ENCODE results near the gene SGCE.

The SGCE gene

GRCh38 chr7:94665426-94665825, 9.5 kb upstream of the SGCE start:
- no peak overlapping the region for H3K4me3 ChIP-seq (ENCODE audit: low read length in 2 of 2)
- H3K4me2 ChIP-seq (ENCODE audit: insufficient read depth, low read length, poor library complexity, severe bottlenecking), result no peak overlapping the region
- H2BK5ac ChIP-seq (ENCODE audit: low read length), result no peak overlapping the region
- peaks cover 6% of the 10 kb centered on the region for H3K79me1 ChIP-seq (ENCODE audit: low read depth, low read length)
- no peak for DNase-seq (ENCODE audit: low spot score)
- no peak overlapping the region for H3K18ac ChIP-seq (ENCODE audit: low read length)
- no peak overlapping the region for H2BK120ac ChIP-seq (ENCODE audit: low read depth, low read length)
- no peak overlapping the region for H3K14ac ChIP-seq (ENCODE audit: low read length)
- H3K23ac ChIP-seq (ENCODE audit: low read depth, low read length, poor library complexity), result no peak overlapping the region
- H3K4me1 ChIP-seq (ENCODE audit: control insufficient read depth in 2 of 2, insufficient read depth in 1 of 2, low read depth in 1 of 2, low read length in 2 of 2), result peaks cover 0 to 6% of the 10 kb centered on the region in 2 donors
- H3K9me3 ChIP-seq (replicated peaks in 1 of 2; ENCODE audit: control insufficient read depth in 2 of 2, insufficient read depth in 1 of 2, low read depth in 1 of 2, low read length in 2 of 2), result peaks cover 16 to 44% of the 10 kb centered on the region in 2 donors
- H2BK15ac ChIP-seq (ENCODE audit: low read length), result no peak overlapping the region
- H4K91ac ChIP-seq (ENCODE audit: low read depth, low read length, poor library complexity), result no peak overlapping the region
- no peak overlapping the region for H3K9ac ChIP-seq (ENCODE audit: low read depth, low read length, poor library complexity)
- peaks cover 22 to 75% of the 10 kb centered on the region in 2 donors for H3K36me3 ChIP-seq (replicated peaks in 1 of 2; ENCODE audit: control insufficient read depth in 2 of 2, insufficient read depth in 2 of 2, low read length in 2 of 2)
- no peak overlapping the region for H2AFZ ChIP-seq (ENCODE audit: low read length)
- H3K27ac ChIP-seq (replicated peaks; ENCODE audit: low read length), result no peak overlapping the region
- no CpG with 5 or more reads among the region's 18 CpGs for WGBS, 2 donors (ENCODE audit: extremely low coverage in 2 of 2, insufficient read length in 2 of 2, insufficient replicate concordance in 1 of 2)
- no peak overlapping the region for H2BK12ac ChIP-seq (ENCODE audit: low read length)
- no peak overlapping the region for H2AK5ac ChIP-seq (ENCODE audit: low read depth, low read length)
- no peak overlapping the region for H4K8ac ChIP-seq (ENCODE audit: low read depth, low read length)
- no peak overlapping the region for H3K4ac ChIP-seq (ENCODE audit: low read length)
- H3K27me3 ChIP-seq (ENCODE audit: control insufficient read depth in 3 of 3, insufficient read depth in 3 of 3, low read depth in 1 of 3, low read length in 3 of 3), result no peaks in the 10 kb centered on the region

DNA sequence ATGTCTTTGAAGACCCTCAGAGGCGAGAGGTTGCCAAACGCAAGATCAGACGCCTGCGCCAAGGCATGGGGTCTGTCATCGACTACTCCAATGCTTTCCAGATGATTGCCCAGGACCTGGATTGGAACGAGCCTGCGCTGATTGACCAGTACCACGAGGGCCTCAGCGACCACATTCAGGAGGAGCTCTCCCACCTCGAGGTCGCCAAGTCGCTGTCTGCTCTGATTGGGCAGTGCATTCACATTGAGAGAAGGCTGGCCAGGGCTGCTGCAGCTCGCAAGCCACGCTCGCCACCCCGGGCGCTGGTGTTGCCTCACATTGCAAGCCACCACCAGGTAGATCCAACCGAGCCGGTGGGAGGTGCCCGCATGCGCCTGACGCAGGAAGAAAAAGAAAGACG, 8.1 kb upstream of the SGCE start:
- H3K4me2 ChIP-seq (ENCODE audit: insufficient read depth, low read length, poor library complexity, severe bottlenecking), result no peak overlapping the region
- no peak overlapping the region for H3K27ac ChIP-seq (replicated peaks; ENCODE audit: low read length)
- peaks cover under 1 to 14% of the 10 kb centered on the region in 2 donors for H3K4me1 ChIP-seq (ENCODE audit: control insufficient read depth in 2 of 2, insufficient read depth in 1 of 2, low read depth in 1 of 2, low read length in 2 of 2)
- no peak overlapping the region for H3K9ac ChIP-seq (ENCODE audit: low read depth, low read length, poor library complexity)
- H3K18ac ChIP-seq (ENCODE audit: low read length), result no peak overlapping the region
- H3K9me3 ChIP-seq (replicated peaks in 1 of 2; ENCODE audit: control insufficient read depth in 2 of 2, insufficient read depth in 1 of 2, low read depth in 1 of 2, low read length in 2 of 2), result peaks cover 16 to 44% of the 10 kb centered on the region in 2 donors
- no peak overlapping the region for H3K23ac ChIP-seq (ENCODE audit: low read depth, low read length, poor library complexity)
- H2BK5ac ChIP-seq (ENCODE audit: low read length), result no peak overlapping the region
- H2BK12ac ChIP-seq (ENCODE audit: low read length), result no peak overlapping the region
- peaks cover 6% of the 10 kb centered on the region for H3K79me1 ChIP-seq (ENCODE audit: low read depth, low read length)
- no peak overlapping the region for H3K14ac ChIP-seq (ENCODE audit: low read length)
- no peak overlapping the region for H4K8ac ChIP-seq (ENCODE audit: low read depth, low read length)
- no peak overlapping the region for H3K4me3 ChIP-seq (ENCODE audit: low read length in 2 of 2)
- no peak overlapping the region for H2BK120ac ChIP-seq (ENCODE audit: low read depth, low read length)
- H3K27me3 ChIP-seq (ENCODE audit: control insufficient read depth in 3 of 3, insufficient read depth in 3 of 3, low read depth in 1 of 3, low read length in 3 of 3), result no peaks in the 10 kb centered on the region
- no peak overlapping the region for H4K91ac ChIP-seq (ENCODE audit: low read depth, low read length, poor library complexity)
- no peak for DNase-seq (ENCODE audit: low spot score)
- no peak overlapping the region for H2AFZ ChIP-seq (ENCODE audit: low read length)
- H2AK5ac ChIP-seq (ENCODE audit: low read depth, low read length), result no peak overlapping the region
- no peak overlapping the region for H2BK15ac ChIP-seq (ENCODE audit: low read length)
- H3K36me3 ChIP-seq (replicated peaks in 1 of 2; ENCODE audit: control insufficient read depth in 2 of 2, insufficient read depth in 2 of 2, low read length in 2 of 2), result peaks cover 22 to 70% of the 10 kb centered on the region in 2 donors
- WGBS, 2 donors (ENCODE audit: extremely low coverage in 2 of 2, insufficient read length in 2 of 2, insufficient replicate concordance in 1 of 2), result no CpG with 5 or more reads among the region's 23 CpGs
- no peak overlapping the region for H3K4ac ChIP-seq (ENCODE audit: low read length)

DNA sequence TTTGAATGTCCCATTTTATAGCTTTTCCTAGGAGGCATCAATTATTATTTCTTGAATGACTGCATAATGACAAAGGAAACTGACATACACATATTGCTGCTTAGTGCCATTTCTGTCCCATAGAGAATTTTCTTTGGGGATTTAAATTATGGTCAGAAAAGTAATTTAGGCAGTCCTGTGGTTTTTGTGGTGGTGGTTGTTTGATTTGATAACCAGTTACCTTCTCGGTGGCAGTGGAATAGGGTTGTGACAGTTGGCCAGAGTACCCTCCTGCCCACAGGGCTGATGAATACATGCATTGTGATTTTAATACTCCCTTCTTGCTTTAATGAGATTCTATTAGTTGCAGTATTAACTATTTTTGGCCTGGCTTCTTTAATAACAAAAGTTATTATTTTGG, 6.6 kb upstream of the SGCE start:
- WGBS, 2 donors (ENCODE audit: extremely low coverage in 2 of 2, insufficient read length in 2 of 2, insufficient replicate concordance in 1 of 2), result no CpG with 5 or more reads among the region's 1 CpG
- peaks cover 20 to 55% of the 10 kb centered on the region in 2 donors for H3K36me3 ChIP-seq (replicated peaks in 1 of 2; ENCODE audit: control insufficient read depth in 2 of 2, insufficient read depth in 2 of 2, low read length in 2 of 2)
- no peak for DNase-seq (ENCODE audit: low spot score)
- H2AK5ac ChIP-seq (ENCODE audit: low read depth, low read length), result no peak overlapping the region
- no peak overlapping the region for H3K27ac ChIP-seq (replicated peaks; ENCODE audit: low read length)
- peaks cover 1 to 14% of the 10 kb centered on the region in 2 donors for H3K4me1 ChIP-seq (ENCODE audit: control insufficient read depth in 2 of 2, insufficient read depth in 1 of 2, low read depth in 1 of 2, low read length in 2 of 2)
- H2BK15ac ChIP-seq (ENCODE audit: low read length), result no peak overlapping the region
- H3K23ac ChIP-seq (ENCODE audit: low read depth, low read length, poor library complexity), result no peak overlapping the region
- no peak overlapping the region for H4K91ac ChIP-seq (ENCODE audit: low read depth, low read length, poor library complexity)
- no peak overlapping the region for H3K18ac ChIP-seq (ENCODE audit: low read length)
- peaks cover 16 to 44% of the 10 kb centered on the region in 2 donors for H3K9me3 ChIP-seq (replicated peaks in 1 of 2; ENCODE audit: control insufficient read depth in 2 of 2, insufficient read depth in 1 of 2, low read depth in 1 of 2, low read length in 2 of 2)
- H2BK12ac ChIP-seq (ENCODE audit: low read length), result no peak overlapping the region
- no peak overlapping the region for H3K9ac ChIP-seq (ENCODE audit: low read depth, low read length, poor library complexity)
- peaks cover 6% of the 10 kb centered on the region for H3K79me1 ChIP-seq (ENCODE audit: low read depth, low read length)
- H3K14ac ChIP-seq (ENCODE audit: low read length), result no peak overlapping the region
- no peak overlapping the region for H2BK5ac ChIP-seq (ENCODE audit: low read length)
- H3K4me3 ChIP-seq (ENCODE audit: low read length in 2 of 2), result no peak overlapping the region
- H3K4me2 ChIP-seq (ENCODE audit: insufficient read depth, low read length, poor library complexity, severe bottlenecking), result no peak overlapping the region
- no peak overlapping the region for H2AFZ ChIP-seq (ENCODE audit: low read length)
- H2BK120ac ChIP-seq (ENCODE audit: low read depth, low read length), result no peak overlapping the region
- no peak overlapping the region for H3K4ac ChIP-seq (ENCODE audit: low read length)
- H4K8ac ChIP-seq (ENCODE audit: low read depth, low read length), result no peak overlapping the region
- no peaks in the 10 kb centered on the region for H3K27me3 ChIP-seq (ENCODE audit: control insufficient read depth in 3 of 3, insufficient read depth in 3 of 3, low read depth in 1 of 3, low read length in 3 of 3)

GRCh38 chr7:94660006-94660405, 4.1 kb upstream of the SGCE start:
- Histone ChIP-seq H3K4me1 (ENCODE audit: control insufficient read depth in 2 of 2, insufficient read depth in 1 of 2, low read depth in 1 of 2, low read length in 2 of 2) (peaks cover 1 to 14% of the 10 kb centered on the region in 2 donors), H3K4me2 (ENCODE audit: insufficient read depth, low read length, poor library complexity, severe bottlenecking) (no peak overlapping the region), H3K36me3 (replicated peaks in 1 of 2; ENCODE audit: control insufficient read depth in 2 of 2, insufficient read depth in 2 of 2, low read length in 2 of 2) (peaks cover 13 to 29% of the 10 kb centered on the region in 2 donors), H3K14ac (ENCODE audit: low read length) (no peak overlapping the region), H2BK120ac (ENCODE audit: low read depth, low read length) (no peak overlapping the region), H4K8ac (ENCODE audit: low read depth, low read length) (no peak overlapping the region), H2AK5ac (ENCODE audit: low read depth, low read length) (no peak overlapping the region), H3K23ac (ENCODE audit: low read depth, low read length, poor library complexity) (no peak overlapping the region), H2BK5ac (ENCODE audit: low read length) (no peak overlapping the region), H2AFZ (ENCODE audit: low read length) (no peak overlapping the region), H4K91ac (ENCODE audit: low read depth, low read length, poor library complexity) (no peak overlapping the region), H3K27ac (replicated peaks; ENCODE audit: low read length) (no peak overlapping the region), H3K4ac (ENCODE audit: low read length) (no peak overlapping the region), H3K18ac (ENCODE audit: low read length) (no peak overlapping the region), H3K4me3 (ENCODE audit: low read length in 2 of 2) (no peak overlapping the region), H2BK15ac (ENCODE audit: low read length) (no peak overlapping the region), H3K79me1 (ENCODE audit: low read depth, low read length) (peaks cover 6% of the 10 kb centered on the region), H3K9me3 (replicated peaks in 1 of 2; ENCODE audit: control insufficient read depth in 2 of 2, insufficient read depth in 1 of 2, low read depth in 1 of 2, low read length in 2 of 2) (peaks cover 25 to 29% of the 10 kb centered on the region in 2 donors), H2BK12ac (ENCODE audit: low read length) (no peak overlapping the region), H3K27me3 (ENCODE audit: control insufficient read depth in 3 of 3, insufficient read depth in 3 of 3, low read depth in 1 of 3, low read length in 3 of 3) (no peaks in the 10 kb centered on the region), H3K9ac (ENCODE audit: low read depth, low read length, poor library complexity) (no peak overlapping the region)
- no peak for DNase-seq (ENCODE audit: low spot score)

Data from neuronal stem cell (in vitro differentiated cells).